Glomerular visceral epithelial cell (primary cell): Measurements from ENCODE around the gene PAOX.
"Not testable (repeated sequence)": the region's sequence is repeated elsewhere in the genome, so short reads cannot be mapped to it uniquely, and the experiment has no call there.

Source experiments
- DNase-seq: peaks from one replicate; pipeline ENCODE4 v3.0.0-alpha.2; 2016; ENCODE audit errors: extremely low spot score

PAOX gene

DNA sequence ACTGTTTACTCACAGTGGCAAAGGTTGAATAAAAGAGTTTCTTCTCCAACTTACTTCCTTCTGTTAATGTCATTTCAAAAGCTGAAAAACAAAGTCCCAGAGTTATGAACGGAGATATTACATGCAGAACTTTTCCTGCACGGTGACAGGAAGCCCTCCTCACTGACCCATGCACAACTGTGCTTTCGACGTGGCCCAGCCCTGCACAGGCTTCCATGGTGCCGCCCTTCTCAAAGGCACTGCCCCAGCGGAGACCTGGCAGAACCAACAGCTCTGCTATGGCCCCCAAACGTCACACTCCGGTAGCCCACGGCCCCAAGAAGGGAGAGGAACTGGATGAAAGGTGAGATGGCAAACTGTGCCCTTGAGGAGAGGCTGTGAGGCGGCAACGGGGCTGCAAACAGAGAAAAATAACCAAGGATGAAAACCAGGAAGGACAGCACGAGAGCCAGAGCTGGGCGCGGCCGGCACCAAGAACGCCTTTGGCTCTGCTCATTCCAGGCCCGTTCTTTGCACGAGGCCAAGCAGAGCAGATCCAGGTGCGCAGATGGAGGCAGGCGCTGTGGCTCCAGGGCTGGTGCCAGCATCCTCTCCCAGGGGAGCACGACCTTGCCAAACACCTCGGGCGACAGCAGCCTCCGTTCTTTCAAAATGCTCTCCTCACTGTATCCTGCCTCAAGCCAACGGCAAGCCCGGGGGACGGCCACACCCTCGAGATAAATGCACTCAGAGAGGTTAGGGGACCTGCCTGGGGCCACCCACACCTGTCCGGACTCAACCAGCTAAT is 14.2 kb upstream of the PAOX start:
- DNase-seq: no peak

DNA sequence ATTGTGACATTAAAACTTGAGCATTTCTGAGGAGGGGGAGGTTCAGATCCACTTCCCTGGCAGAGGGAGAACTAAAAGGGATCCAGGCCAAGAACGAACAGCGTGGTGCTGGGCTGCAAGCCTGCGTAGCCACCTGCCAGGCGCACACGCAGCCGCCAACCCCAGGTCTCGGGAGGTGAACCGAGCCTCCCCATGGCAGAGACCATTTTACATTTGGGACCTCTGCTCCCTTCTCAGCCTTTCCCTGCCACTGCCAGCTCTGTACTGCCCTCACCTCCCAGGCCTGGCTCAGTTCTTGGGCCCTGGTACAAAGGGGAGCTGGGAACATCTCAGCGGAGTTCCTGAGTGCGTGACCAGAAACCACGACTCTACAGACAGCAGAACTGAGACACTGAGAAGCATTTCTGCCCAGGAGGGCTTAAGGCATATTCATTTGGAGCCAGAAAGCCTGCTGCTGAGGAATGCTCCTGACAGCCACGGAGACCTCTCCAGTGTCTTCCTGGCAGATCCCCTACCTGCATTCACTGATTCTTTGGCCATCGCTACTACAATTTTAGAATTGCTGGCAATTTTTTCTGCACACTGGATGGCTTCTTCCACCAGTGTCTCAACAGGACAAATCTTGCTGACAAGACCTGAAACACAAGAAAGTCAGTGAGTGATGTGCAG is 13.5 kb upstream of the PAOX start:
- no peak for DNase-seq

DNA sequence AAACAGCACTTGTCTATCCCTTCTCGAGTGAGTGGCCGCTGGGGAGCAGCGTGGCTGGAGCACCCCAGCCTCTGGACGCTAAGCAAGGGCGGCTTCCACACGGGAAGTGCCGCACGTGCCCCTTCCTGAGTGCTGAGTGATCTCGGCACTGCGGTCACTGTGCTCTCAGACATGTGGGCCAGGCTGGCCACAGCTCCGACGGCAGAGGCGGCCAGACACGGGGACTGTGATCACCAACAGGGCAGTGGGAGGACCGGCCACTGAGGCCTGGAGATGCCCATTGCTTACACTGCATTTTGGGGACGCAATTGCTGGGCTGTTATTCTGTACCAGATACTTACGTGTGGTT is 13.0 kb upstream of the PAOX start:
- DNase-seq: no peak

DNA sequence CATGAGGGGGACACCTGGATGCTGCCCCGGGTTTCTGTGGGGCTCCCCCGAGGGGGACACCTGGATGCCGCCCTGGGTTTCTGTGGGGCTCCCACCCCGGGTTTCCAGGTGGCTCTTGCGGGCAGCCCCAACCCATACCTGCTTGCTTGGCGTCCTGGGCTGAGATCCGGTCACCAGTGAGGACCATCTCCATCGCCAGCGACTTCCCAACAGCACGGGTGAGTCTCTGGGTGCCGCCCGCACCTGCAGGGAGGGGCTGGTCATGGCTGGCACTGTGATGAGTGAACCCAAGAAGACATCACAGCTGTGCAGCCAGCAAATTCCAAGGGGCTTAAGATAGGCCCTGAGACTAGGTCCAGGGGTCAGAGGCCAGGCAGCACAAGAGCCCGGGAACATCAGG is 12.3 kb upstream of the PAOX start:
- no peak for DNase-seq

DNA sequence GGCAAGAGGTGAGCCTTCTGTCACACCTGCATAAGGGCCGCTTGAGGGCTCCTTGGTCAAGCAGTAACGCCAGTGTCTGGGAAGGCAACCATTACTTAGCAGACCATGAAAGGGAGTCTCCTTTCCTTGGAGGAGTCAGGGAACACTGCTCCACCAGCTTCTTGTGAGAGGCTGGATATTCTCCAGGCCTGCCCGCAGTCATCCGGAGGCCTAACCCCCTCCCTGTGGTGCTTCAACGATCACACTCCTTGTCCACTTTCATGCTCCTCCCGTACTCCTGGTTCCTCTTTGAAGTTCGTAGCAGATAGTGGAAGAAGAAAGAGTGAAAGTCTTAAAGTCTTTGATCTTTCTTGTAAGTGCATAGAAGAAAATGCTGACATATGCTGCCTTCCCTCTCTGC is 11.6 kb upstream of the PAOX start:
- not testable (repeated sequence) for DNase-seq

DNA sequence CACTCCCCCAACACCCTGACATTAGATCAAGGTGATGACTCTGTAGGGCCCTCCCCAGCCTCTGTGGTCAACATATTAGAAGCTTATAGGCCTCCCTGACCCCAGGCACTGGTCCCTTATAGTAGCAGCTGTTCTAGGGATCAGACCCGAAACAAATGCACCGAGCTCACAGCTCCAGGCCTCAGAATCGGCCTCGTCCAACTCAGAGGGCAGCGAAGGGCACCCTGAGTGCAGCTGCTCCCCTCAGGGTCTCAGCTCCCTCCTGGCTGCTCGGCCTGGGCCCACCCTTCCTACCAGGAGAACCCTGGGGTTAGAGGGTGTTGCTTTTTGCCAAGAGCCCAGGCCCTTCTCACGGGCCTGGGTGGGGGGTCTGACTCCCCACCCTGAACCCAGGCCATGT is 10.9 kb upstream of the PAOX start:
- DNase-seq: no peak

DNA sequence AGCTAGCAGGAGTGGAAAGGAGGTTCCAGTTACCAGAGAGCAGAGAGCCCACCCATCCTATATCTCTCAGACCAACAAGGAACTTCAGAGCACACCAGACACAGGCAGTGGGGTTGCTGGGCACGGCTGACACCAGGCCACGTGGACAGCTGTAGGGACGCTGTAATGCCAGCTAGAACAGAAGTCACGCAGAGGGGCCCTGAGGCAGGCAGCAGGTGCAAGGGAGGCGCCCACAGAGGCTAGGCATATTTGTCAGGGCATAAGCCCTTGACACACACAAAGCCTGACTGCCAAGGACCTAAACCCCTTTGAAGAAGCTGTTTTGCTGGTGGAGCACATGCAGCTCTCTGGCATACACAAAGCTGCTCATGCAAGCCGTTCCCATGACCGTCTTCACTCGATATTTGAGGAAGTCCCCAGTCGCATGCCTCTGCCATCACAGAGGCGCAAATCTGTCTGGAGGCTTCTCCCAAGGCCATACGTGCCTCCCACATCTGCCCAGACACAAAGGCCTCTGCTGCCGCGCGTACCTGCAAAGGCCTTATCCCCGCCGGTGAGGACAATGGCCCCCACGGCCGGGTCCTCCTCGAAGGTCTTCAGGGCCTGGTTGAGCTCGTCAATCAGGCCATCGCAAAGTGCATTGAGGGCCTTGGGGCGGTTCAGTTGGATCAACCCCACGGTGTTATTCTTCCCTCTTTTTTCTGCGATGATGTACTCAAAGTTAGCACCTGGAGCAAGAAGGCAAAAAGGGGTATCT is 8.9 kb upstream of the PAOX start:
- no peak for DNase-seq

DNA sequence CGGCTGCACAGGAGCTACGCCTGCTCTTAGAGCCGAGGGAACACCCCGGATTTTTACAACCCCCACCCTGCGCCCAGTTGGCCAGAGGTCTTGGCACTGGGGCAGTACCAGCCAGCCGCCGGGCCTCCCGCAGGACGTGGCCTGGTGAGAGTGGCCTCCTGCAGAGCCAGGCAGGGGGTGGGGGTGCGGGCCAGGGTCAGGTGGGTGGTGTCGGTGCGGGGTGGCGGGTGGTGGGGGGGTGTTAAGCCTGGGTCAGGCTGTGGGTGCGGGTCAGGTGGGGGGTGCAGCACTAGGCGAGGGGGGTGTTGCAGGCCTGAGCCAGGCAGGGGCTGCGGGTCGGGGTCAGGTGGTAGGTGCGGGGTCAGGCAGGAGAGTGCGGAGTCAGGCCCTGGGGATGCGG is 6.6 kb upstream of the PAOX start:
- DNase-seq: no peak

DNA sequence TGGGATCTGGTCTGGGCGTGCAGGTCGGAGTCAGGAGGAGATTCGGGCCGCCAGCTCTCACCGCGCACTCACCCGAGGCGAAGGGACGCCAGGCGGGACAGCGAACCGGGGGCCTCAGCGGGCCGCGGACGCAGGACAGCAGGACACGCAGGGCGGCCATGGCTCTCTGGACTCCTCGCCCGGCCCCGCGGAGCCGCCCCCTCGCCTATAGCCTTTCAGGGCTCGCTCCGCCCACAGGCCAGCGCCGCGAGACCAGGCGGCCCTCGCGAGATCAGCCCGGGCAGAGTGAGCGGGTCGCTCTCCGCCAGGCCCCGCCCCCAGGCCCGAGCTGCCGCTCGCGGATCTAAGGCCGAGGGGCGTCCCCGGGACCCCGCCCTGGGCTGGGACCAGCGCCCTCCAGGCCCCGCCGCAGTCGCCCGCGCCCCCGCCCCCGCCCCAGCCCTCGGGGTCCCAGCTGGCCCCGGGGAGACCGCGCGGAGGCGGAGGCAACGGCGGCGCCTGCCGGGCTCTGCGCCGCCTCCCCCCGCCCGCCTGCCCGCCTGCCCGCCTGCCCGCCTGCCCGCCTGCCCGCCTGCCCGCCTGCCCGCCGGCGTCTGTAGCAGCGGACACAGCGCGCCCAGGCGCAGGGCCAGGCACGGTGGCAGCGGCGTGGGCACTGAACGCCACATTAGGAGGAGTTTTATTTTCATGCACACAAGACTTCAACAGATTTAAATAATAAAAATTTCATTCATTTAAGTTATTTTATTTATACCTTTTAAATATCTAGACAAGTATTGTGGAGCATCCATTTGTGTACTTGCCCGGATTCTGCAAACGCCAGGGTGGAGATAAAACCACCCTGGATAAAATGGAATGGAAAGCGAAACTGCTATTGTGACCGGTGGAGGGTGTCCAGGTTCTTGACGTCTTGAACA is 5.6 kb upstream of the PAOX start, which contains the start of gene ECHS1:
TSS of gene ECHS1 (minus strand) at position 181 of the 917 bp plus-strand sequence. CDS start at position 160, 21 bp downstream.
- DNase-seq: peak; percentile 92

DNA sequence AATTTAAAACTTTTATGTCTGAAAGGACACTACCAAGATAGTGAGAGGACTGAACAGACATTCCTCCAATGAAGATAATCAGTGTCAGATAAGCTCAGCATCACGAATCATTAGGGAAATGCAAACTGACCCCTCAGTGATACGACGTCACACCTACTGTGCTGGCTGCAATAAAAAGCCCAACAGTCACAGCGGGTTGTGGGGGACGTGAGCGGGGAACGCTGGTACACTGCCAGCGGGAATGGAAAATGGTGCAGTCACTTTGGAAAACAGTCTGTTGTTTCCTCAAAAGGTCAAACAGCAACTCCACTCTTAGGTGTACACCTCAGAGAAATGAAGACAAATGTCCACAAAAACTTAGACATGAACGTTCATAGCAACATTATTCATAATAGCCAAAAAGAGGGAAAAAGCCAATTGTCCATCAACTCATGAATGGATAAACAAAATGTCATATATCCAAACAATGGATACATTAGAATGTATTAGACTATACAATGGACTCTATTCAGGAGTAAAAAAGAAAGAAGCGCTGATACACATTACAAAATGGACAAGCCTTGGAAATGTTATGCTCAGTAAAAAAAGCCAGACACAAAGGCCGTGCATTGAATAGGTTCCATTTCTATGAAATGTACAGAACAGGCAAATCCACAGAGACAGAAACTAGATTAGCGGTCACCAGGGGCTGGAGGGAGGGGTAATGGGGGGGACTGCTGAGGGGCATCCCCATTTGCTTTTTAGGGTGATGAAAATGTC is 3.5 kb upstream of the PAOX start:
- DNase-seq: no peak

DNA sequence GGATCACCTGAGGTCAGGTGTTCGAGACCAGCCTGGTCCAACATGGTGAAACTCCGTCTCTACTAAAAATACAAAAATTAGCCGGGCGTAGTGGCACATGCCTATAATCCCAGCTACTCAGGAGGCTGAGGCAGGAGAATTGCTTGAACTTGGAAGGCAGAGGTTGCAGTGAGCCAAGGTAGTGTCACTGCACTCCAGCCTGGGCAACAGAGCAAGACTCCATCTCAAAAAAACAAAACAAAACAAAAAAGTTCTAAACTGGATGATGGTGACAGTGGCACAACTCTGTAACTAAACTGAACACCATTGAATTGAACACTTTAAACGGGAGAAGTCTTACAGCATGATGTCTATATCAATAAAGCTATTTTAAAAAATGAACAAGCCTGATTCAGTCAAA is 2.9 kb upstream of the PAOX start:
- DNase-seq: not testable (repeated sequence)

DNA sequence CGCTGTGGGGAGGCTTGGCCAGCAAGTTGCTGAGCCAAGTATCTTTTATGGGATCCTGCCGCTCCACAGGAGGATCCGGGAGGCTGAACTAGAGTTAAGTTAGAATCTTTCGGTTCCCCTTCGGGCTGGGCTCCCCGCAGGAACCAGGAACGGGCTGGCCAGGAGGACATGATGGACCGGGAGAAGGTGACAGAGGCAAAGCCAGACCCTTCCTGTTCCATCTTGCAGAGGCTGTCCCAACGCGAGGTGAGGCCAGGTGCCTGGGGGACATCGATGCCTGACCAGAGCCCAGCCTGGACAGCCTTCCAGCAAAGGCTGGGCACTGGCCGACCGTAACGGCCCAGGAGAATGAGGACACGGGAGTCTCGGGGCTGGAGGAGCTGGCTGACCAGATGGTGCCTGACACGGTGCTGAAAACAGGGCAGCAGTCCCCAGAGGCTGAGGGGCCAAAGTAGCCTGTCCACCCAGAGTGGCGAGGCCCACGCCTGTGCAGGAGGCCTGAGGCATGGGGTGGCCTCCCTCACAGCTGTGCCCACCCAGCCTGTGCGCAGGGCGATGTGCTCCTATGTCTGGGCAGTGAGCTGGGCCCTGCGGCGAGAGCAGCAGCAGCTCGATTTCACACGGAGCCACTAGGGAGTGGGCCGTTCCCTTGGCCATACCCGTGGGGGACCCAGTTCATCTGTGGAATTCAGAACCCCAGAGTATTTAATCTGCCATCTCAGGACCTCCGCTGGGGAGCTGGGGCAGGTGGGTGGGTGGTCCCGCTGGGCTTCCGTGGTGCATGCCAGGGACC is 1.8 kb upstream of the PAOX start:
- DNase-seq: no peak

DNA sequence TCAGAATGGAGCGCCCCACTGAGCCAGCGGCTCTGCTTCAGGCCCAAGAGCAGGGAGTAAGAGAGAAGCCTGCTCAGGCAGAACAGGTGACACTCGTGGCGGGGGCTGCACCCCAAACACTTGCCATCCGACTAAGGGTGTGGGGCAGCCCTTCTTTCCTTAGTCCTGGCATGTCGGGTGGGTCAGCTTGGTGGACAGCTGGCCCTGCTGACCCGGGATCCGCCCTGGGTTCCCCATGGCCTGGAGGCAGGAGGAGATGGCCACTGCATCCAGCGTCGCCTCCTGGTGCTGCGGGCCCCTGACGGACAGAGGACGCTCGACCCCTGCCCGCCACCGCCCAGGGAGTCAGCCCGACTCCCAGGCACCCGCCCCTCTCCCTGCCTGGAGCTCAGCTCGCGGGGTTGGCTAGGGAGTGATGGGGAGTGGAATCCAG is 1.2 kb upstream of the PAOX start:
- no peak for DNase-seq

DNA sequence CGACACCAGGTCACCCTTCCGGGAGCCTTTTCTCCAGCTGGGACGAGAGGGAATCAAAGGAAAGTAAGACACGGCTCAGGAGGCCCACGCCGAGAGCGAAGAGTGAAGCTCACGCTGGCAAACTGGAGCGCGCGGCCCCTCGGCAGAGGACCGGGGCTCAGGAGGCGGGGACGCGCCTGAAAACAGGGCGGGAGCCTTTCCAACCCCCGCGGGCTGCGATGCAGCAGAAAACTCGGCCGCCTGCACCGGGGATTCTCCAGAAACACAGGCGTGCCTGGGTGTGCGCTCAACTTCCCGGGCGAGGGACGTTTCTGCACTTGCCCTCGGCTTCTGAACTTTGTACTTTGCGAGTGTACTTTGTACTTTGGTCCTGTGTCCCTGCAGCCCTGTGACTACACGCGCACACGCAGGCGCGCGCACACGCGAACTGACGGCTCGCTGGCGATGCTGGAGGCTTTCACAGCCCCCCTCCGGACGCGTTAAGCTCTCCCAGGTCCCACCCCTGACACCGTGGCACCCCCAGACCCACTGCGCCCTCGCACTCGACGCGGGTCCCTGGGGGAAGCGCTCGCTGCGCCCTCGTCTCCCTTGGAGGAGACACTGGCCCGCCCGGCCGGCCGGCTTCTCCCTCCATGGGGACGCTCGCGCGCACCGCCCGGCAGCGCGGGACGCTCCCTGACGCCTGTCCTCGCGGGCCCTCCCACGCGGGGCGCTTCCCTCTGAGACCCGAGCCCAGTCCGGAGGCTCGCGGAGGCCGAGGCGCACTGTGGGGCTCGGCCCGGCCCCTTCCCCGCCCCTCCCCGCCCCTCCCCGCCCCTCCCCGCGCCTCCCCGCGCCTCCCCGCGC is 588 bp upstream of the PAOX start:
- DNase-seq: peak; percentile 49

DNA sequence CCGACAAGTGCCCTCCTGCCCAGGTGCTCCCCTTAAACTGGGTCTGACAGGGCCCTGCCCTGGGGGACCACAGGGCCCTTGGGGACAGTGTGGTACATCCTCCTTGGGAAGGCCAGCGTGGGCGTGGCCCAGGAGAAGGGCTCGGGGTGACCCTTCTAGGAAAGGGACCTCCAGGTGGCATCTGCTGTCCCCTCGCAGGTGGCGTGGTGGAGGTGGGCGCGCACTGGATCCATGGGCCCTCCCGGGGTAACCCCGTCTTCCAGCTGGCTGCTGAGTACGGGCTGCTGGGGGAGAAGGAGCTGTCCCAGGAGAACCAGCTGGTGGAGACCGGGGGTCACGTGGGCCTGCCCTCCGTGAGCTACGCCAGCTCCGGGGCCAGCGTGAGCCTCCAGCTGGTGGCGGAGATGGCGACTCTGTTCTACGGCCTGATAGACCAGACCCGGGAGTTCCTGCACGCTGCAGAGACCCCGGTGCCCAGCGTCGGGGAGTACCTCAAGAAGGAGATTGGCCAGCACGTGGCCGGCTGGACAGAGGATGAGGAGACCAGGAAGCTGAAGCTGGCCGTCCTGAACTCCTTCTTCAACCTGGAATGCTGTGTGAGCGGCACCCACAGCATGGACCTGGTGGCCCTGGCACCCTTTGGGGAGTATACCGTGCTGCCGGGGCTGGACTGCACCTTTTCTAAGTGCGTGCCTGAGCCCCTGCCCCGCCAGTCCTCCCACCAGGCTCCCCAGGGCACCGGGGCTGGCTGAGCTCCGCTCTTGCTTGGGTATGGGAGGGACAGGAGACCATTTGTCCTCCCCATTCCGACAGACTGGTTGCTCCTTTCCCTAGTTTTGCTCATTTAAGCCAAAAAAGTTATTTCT is 972 bp downstream of the PAOX start:
- DNase-seq: no peak

DNA sequence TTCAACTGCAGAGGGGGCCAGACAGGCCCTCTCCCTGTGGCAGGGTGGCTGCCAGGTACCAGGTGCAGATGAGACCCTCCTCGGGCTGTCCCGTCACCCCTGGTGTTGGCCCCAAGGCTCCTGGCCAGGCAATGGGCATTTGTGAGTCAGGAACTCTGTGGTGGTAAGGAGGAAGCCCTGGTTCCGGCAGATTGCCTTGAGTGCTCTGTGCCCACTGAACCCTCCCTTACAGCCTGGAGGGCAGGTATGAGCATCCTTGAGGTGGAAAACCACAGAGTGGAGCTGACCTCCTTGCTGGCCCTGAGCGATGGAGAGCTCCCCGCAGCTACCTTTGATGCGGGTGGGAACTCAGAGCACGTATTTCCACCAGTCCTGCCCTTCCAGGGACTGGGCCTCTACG is 2.0 kb downstream of the PAOX start:
- no peak for DNase-seq

DNA sequence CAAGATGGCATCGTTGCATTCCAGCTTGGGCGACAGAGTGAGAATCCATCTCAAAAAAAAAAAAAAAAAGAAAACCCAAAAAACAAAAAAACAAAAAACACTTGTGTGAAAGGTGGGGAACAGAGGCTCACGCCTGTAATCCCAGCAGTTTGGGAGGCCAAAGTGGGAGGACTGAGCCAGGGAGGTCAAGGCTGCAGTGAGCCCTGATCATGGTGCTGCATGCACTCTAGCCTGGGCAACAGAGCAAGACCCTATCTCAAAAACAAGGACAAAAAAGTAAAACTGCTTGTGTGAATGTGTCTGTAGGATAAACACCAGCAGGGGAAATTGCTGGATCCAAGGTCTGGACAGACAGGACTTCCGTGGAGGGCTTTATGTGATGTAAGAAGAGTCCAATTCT is 4.5 kb downstream of the PAOX start:
- DNase-seq: no peak

DNA sequence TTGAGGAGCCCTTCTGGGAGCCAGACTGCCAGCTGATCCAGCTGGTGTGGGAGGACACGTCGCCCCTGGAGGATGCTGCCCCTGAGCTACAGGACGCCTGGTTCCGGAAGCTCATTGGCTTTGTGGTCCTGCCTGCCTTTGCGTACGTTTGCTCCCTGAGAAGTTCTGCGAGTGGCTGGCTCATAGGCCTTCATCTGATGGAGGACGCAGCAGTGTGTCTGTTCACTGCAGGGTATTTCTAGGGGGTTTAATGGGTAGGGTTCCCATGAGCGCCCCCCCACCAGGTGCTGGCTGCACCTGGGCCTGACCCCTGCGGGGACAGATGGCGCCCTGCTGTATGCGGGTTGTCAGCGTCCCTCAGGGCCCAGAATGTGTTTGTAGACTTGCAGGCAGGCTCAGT is 5.0 kb downstream of the PAOX start:
- DNase-seq: no peak
